ENCODE results near the gene TMEM167B.
A peak's percentile ranks its signal among the peaks of the same experiment; 100 is the strongest.

TMEM167B gene

DNA sequence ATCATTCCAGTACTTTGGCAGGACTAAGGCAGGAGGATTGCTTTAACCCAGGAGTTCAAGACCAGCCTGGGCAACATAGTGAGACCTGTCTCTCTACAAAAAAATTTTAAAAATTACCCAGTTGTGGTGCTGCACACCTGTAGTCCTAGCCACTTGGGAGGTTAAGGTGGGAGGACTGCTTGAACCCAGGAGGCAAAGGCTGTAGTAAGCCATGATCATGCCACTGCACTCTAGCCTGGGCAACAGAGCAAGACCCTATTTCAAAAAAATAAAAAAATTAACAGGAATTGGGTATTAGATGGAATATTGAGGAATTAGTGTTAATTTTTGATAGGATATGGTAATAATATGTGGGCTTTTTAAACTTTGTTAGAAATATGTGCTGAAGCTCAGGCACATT lies 31.5 kb upstream of the TMEM167B start:
- peaks cover 11% of the 10 kb centered on the region for H3K36me3 ChIP-seq (ENCODE audit: control insufficient read depth, insufficient read depth, low read length)
- H3K4me1 ChIP-seq (ENCODE audit: control insufficient read depth, insufficient read depth, low read length), result no peaks in the 10 kb centered on the region
- H3K27me3 ChIP-seq (ENCODE audit: control insufficient read depth, insufficient read depth, low read length), result no peaks in the 10 kb centered on the region
- H3K9me3 ChIP-seq (ENCODE audit: control insufficient read depth, insufficient read depth, low read depth, low read length), result no peaks in the 10 kb centered on the region
- H3K4me3 ChIP-seq (ENCODE audit: low read depth, low read length), result no peak overlapping the region
- H3K9ac ChIP-seq (ENCODE audit: low read length), result no peak overlapping the region
- H3K27ac ChIP-seq (ENCODE audit: low read depth, low read length), result no peak overlapping the region

DNA sequence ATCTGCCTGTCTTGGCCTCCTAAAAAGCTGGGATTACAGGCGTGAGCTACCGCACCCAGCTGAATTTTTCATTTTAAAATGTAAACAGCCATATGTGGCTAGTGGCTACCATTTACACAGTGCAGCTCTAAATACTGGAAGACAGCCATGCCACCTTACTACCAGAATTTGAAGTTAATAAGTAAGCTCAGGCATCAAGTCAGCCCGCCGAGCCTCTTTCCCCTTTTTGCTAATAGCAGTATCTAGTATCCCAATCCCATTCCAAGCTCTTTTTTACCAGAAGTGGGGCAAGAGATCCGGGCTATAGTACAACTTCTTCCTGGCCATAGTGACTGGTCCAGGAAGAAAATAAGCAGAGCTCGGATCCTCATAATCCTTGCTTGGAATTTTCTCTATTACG lies 29.9 kb upstream of the TMEM167B start:
- Histone ChIP-seq H3K9ac (ENCODE audit: low read length) (no peak overlapping the region), H3K27ac (ENCODE audit: low read depth, low read length) (no peak overlapping the region), H3K36me3 (ENCODE audit: control insufficient read depth, insufficient read depth, low read length) (peaks cover 26% of the 10 kb centered on the region), H3K9me3 (ENCODE audit: control insufficient read depth, insufficient read depth, low read depth, low read length) (no peaks in the 10 kb centered on the region), H3K4me1 (ENCODE audit: control insufficient read depth, insufficient read depth, low read length) (no peaks in the 10 kb centered on the region), H3K27me3 (ENCODE audit: control insufficient read depth, insufficient read depth, low read length) (no peaks in the 10 kb centered on the region), H3K4me3 (ENCODE audit: low read depth, low read length) (no peak overlapping the region)

DNA sequence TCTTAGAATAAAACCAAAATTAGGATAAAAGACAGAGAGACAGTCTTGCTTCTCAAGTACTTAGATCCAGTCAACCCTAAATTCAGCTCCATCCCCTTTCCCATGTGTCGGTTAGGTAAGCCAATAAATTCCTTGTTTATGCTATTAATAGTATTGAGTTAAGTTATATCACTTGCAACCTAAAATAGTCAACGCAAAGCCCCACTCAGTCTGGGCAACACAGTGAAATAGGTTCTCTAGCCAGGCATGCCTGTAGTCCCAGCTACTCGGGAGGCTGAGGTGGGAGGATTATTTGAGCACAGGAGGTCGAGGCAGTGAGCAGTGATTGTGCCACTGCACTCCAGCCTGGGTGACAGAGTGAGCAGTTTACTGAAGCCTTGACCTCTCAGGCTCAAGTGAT lies 29.4 kb upstream of the TMEM167B start:
- Histone ChIP-seq H3K27me3 (ENCODE audit: control insufficient read depth, insufficient read depth, low read length) (no peaks in the 10 kb centered on the region), H3K9ac (ENCODE audit: low read length) (no peak overlapping the region), H3K27ac (ENCODE audit: low read depth, low read length) (no peak overlapping the region), H3K9me3 (ENCODE audit: control insufficient read depth, insufficient read depth, low read depth, low read length) (no peaks in the 10 kb centered on the region), H3K4me1 (ENCODE audit: control insufficient read depth, insufficient read depth, low read length) (no peaks in the 10 kb centered on the region), H3K36me3 (ENCODE audit: control insufficient read depth, insufficient read depth, low read length) (peaks cover 30% of the 10 kb centered on the region), H3K4me3 (ENCODE audit: low read depth, low read length) (no peak overlapping the region)

DNA sequence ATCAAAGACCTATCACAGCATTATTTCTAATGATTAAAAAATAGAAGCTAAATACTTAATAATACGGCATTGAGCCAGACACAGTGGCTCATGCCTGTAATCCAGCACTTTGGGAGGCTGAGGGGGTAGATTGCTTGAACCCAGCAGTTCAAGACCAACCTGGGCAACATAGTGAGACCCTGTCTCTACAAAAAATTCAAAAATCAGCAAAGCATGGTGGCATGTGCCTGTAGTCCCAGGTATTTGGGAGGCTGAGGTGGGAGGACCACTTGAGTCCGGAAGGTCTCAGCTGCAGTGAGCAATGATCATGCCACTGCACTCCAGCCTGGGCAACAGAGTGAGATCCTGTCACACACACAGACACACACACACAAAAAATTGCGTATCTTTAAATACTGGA lies 25.4 kb upstream of the TMEM167B start:
- Histone ChIP-seq H3K9me3 (ENCODE audit: control insufficient read depth, insufficient read depth, low read depth, low read length) (no peaks in the 10 kb centered on the region), H3K27me3 (ENCODE audit: control insufficient read depth, insufficient read depth, low read length) (no peaks in the 10 kb centered on the region), H3K4me3 (ENCODE audit: low read depth, low read length) (no peak overlapping the region), H3K9ac (ENCODE audit: low read length) (no peak overlapping the region), H3K36me3 (ENCODE audit: control insufficient read depth, insufficient read depth, low read length) (peaks cover 54% of the 10 kb centered on the region), H3K27ac (ENCODE audit: low read depth, low read length) (no peak overlapping the region), H3K4me1 (ENCODE audit: control insufficient read depth, insufficient read depth, low read length) (no peaks in the 10 kb centered on the region)

DNA sequence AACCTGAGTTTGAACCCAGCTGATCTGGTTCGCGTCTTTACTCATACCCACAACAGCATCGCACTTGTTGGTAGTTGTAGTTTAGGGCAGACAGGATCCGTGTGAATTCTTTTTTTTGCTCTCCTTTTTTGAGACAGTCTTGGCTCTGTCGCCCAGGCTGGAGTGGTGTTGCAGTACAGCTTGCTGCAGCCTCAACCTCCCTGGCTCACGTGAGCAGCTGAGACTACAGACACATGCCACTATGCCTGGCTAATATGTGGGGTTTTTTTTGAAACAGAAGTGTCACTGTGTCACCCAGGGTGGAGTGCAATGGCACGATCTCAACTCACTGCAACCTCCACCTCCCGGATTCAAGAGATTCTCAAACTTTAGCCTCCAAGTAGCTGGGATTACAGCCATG lies 22.7 kb upstream of the TMEM167B start:
- H3K27me3 ChIP-seq (ENCODE audit: control insufficient read depth, insufficient read depth, low read length), result no peaks in the 10 kb centered on the region
- H3K9me3 ChIP-seq (ENCODE audit: control insufficient read depth, insufficient read depth, low read depth, low read length), result no peaks in the 10 kb centered on the region
- no peak overlapping the region for H3K9ac ChIP-seq (ENCODE audit: low read length)
- H3K27ac ChIP-seq (ENCODE audit: low read depth, low read length), result no peak overlapping the region
- peaks cover 59% of the 10 kb centered on the region for H3K36me3 ChIP-seq (ENCODE audit: control insufficient read depth, insufficient read depth, low read length)
- H3K4me3 ChIP-seq (ENCODE audit: low read depth, low read length), result no peak overlapping the region
- H3K4me1 ChIP-seq (ENCODE audit: control insufficient read depth, insufficient read depth, low read length), result no peaks in the 10 kb centered on the region

DNA sequence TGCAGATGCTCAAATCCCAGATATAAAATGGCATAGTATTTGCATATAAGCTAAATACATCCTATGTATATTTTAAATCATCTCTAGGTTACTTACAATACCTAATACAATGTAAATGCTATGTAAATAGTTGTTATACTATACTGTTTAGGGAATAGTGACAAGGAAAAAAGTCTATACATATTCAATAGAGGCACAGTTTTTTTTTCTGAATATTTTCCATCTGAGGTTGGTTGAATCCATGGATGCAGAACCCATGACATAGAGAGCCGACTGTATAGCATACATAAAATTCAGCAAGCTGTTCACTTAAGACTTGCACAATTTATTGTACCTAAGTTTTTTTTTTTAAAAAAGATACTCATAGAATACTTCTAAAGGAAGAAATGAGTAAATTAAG lies 21.3 kb upstream of the TMEM167B start:
- no peak overlapping the region for H3K4me3 ChIP-seq (ENCODE audit: low read depth, low read length)
- peaks cover 58% of the 10 kb centered on the region for H3K36me3 ChIP-seq (ENCODE audit: control insufficient read depth, insufficient read depth, low read length)
- H3K27ac ChIP-seq (ENCODE audit: low read depth, low read length), result no peak overlapping the region
- no peaks in the 10 kb centered on the region for H3K27me3 ChIP-seq (ENCODE audit: control insufficient read depth, insufficient read depth, low read length)
- H3K4me1 ChIP-seq (ENCODE audit: control insufficient read depth, insufficient read depth, low read length), result no peaks in the 10 kb centered on the region
- H3K9ac ChIP-seq (ENCODE audit: low read length), result no peak overlapping the region
- no peaks in the 10 kb centered on the region for H3K9me3 ChIP-seq (ENCODE audit: control insufficient read depth, insufficient read depth, low read depth, low read length)

DNA sequence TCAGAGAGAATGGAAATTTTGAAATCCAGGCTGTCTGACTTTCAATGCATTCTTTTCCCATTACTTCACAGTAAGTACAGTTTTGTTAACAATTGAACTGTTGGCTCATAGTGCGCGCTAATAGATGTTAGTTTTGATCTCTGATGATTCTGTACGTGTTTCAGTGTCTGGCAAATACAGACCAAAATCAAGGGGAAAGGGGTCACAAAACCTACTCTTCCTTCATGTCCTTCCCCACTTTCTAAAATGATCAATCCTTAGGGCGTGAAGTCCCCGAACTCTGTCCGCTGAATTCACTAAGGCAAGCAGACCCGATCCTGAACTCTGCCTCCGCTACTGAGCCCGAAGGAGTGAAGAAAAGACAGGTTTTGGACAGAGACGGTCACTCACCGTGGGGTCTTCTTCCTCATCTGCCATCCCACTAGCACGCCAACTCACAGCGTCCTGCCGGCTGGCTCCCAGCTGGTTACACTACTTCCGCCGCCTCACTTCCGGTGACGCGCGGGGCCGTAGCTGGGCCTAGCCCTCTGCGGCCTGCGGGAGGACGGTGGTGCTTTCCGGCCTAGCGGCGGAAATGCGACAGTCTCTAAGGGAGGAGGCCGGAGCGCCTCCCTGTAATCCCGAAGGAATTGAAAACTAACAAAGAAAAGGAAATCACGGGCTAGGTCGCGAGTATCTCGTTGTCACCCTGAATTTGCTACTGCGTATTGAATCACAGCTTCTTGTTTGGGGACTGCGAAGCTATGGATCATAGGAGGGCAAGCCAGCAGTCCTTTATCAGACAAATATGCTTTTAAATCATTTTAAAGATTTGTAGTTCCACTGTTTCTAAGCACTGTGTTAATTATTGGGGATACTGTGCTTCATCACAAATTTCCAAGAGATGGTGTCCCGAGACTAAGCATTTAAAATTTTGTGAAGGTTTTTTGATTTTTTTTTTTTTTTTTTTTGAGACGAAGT lies 14.8 kb upstream of the TMEM167B start, which contains the start of gene TAF13:
Gene TAF13 (minus strand): TSS at position 473 of the 960 bp plus-strand sequence. CDS start 56 bp downstream, at position 417.
- H3K9ac ChIP-seq (ENCODE audit: low read length), result peak within 1 kb of the TSS; percentile 95
- H3K4me1 ChIP-seq (ENCODE audit: control insufficient read depth, insufficient read depth, low read length), result peaks cover 8% of the 10 kb centered on the region; the same call in 1 of the 2 replicates
- H3K27ac ChIP-seq (ENCODE audit: low read depth, low read length), result peak within 1 kb of the TSS; percentile 86
- H3K36me3 ChIP-seq (ENCODE audit: control insufficient read depth, insufficient read depth, low read length), result peaks cover 19% of the 10 kb centered on the region
- no peaks in the 10 kb centered on the region for H3K9me3 ChIP-seq (ENCODE audit: control insufficient read depth, insufficient read depth, low read depth, low read length)
- no peaks in the 10 kb centered on the region for H3K27me3 ChIP-seq (ENCODE audit: control insufficient read depth, insufficient read depth, low read length)
- peak within 1 kb of the TSS; percentile 99 for H3K4me3 ChIP-seq (ENCODE audit: low read depth, low read length)

DNA sequence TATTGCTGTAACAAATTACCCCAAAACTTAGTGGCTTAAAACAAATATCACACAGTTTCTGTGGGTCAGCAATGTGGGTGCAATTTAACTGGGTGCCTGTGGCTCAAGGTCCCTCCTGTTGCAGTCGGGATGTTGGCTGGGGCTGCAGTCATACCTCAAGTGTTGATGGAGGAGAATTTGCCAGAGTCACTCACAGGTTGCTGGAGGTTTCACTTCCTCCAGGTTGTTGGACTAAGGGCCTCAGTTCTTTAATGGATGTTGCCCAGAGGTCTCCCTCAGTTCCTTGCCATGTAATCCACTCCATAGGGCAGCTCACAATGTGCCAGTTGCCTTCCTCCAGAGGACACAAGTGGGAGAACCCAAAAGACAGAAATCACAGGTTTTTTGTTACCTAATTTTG lies 12.2 kb upstream of the TMEM167B start:
- H3K27me3 ChIP-seq (ENCODE audit: control insufficient read depth, insufficient read depth, low read length), result no peaks in the 10 kb centered on the region
- H3K9ac ChIP-seq (ENCODE audit: low read length), result no peak overlapping the region
- no peaks in the 10 kb centered on the region for H3K9me3 ChIP-seq (ENCODE audit: control insufficient read depth, insufficient read depth, low read depth, low read length)
- H3K4me3 ChIP-seq (ENCODE audit: low read depth, low read length), result no peak overlapping the region
- H3K27ac ChIP-seq (ENCODE audit: low read depth, low read length), result no peak overlapping the region
- peaks cover 8% of the 10 kb centered on the region; the same call in 1 of the 2 replicates for H3K4me1 ChIP-seq (ENCODE audit: control insufficient read depth, insufficient read depth, low read length)
- peaks cover 7% of the 10 kb centered on the region for H3K36me3 ChIP-seq (ENCODE audit: control insufficient read depth, insufficient read depth, low read length)

DNA sequence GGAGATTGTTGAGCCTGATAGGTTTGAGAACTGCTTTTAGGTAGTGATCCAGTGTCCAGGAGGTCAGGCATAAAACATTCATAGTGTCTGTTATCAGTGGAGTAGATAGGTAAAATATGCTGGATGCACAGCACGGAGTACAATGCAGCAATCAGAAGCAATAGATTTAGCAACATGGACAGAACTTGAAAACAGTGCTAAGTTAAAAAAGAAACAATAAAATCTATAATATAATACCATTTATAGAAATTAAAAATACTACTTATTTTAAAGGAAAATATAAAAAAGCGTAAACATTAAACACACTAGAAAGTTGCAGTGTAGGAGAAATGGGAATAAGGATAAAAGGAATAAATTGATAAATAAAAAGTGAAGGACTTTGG lies 11.3 kb upstream of the TMEM167B start:
- no peak overlapping the region for H3K4me3 ChIP-seq (ENCODE audit: low read depth, low read length)
- H3K9me3 ChIP-seq (ENCODE audit: control insufficient read depth, insufficient read depth, low read depth, low read length), result no peaks in the 10 kb centered on the region
- H3K9ac ChIP-seq (ENCODE audit: low read length), result no peak overlapping the region
- H3K36me3 ChIP-seq (ENCODE audit: control insufficient read depth, insufficient read depth, low read length), result peaks cover 3% of the 10 kb centered on the region; the same call in 1 of the 2 replicates
- no peaks in the 10 kb centered on the region for H3K27me3 ChIP-seq (ENCODE audit: control insufficient read depth, insufficient read depth, low read length)
- no peak overlapping the region for H3K27ac ChIP-seq (ENCODE audit: low read depth, low read length)
- H3K4me1 ChIP-seq (ENCODE audit: control insufficient read depth, insufficient read depth, low read length), result peaks cover 18% of the 10 kb centered on the region

DNA sequence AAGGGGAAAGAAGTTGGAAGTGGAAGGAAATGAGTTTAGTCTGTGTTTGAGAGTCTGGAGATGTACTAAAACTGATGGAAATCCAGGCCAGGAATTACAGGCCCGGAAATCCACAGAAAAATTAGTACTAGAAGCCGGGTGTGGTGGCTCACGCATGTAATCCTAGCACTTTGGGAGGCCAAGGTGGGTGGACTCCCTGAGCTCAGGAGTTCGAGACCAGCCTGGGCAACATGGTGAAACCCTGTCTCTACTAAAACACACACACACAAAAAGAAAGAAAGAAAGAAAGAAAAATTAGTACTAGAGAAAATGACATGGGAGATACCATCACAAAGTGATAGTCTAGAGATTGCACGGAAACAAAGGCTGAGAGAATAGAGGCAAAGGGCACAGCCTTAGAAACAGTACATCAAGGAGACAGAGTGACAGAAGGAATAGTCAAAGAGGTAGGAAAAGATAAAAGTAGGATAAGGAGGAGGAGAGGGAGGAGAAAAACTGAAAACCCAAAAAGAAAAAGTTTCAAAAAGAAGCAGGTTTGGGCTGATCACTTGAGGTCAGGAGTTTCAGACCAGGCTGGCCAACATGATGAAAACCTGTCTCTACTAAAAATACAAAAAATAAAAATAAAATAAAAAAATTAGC lies 10.0 kb upstream of the TMEM167B start:
- H3K27ac ChIP-seq (ENCODE audit: low read depth, low read length), result peak overlapping the region; percentile 0; the same call in 1 of the 2 replicates
- peaks cover 18% of the 10 kb centered on the region for H3K4me1 ChIP-seq (ENCODE audit: control insufficient read depth, insufficient read depth, low read length)
- no peak overlapping the region for H3K4me3 ChIP-seq (ENCODE audit: low read depth, low read length)
- no peaks in the 10 kb centered on the region for H3K27me3 ChIP-seq (ENCODE audit: control insufficient read depth, insufficient read depth, low read length)
- peaks cover 2% of the 10 kb centered on the region; the same call in 1 of the 2 replicates for H3K36me3 ChIP-seq (ENCODE audit: control insufficient read depth, insufficient read depth, low read length)
- H3K9ac ChIP-seq (ENCODE audit: low read length), result no peak overlapping the region
- no peaks in the 10 kb centered on the region for H3K9me3 ChIP-seq (ENCODE audit: control insufficient read depth, insufficient read depth, low read depth, low read length)

DNA sequence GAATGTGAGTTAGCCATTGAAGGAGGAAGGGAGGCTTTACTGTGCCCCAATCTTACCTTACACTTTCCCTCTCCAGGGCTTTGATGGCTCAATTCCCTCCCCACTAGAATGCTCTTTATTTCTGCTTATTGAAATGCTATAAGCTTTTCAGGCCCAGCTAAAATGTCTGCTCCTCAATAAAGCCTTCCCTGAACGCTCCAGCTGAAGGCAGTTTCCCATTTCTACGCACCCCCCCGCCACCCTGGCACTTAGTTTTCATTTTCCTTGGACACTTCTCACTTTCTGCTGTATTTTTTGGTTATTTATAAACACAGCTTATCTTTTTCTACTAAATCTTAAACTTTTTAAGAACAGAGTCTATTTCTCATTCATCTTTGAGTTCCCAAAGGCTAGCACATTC lies 7.1 kb upstream of the TMEM167B start:
- Histone ChIP-seq H3K4me1 (ENCODE audit: control insufficient read depth, insufficient read depth, low read length) (peaks cover 15% of the 10 kb centered on the region), H3K9me3 (ENCODE audit: control insufficient read depth, insufficient read depth, low read depth, low read length) (no peaks in the 10 kb centered on the region), H3K4me3 (ENCODE audit: low read depth, low read length) (no peak overlapping the region), H3K27me3 (ENCODE audit: control insufficient read depth, insufficient read depth, low read length) (no peaks in the 10 kb centered on the region), H3K36me3 (ENCODE audit: control insufficient read depth, insufficient read depth, low read length) (no peaks in the 10 kb centered on the region), H3K27ac (ENCODE audit: low read depth, low read length) (no peak overlapping the region), H3K9ac (ENCODE audit: low read length) (no peak overlapping the region)

Measured in HUES6 (cell line).